Heart left ventricle (tissue), 13 donors: ENCODE results near the gene DPH5.

Experiments used
- POLR2A ChIP-seq, 2 donors: fragments of 450-650 bp; IDR thresholded peaks; one replicate each; pipeline ENCODE4 v1.6.1; 2017; ENCODE audit warnings: antibody characterized with exemption in 2 of 2, mild to moderate bottlenecking in 2 of 2, moderate library complexity in 2 of 2
- TF ChIP-seq, protein P1 (sequence below), 12 donors: fragments of 200-600 bp; sonication (generic) in 4 of 12; IDR thresholded peaks; one replicate each; pipeline versions ENCODE4 v1.5.0 to v1.8.0; 2018 to 2022; ENCODE audit warnings: antibody characterized with exemption in 12 of 12, mild to moderate bottlenecking in 5 of 12
- donor health status: ischemic (EF 13 %, LVEDD 7.1; RV severe dilation, severe dysfunction).
- donor health status: DM: no; HTN: yes; CAD: no.
- donor health status: DM: no; HTN: no; CAD: no.
- donor health status: ischemic (EF 25% LVEDD 6.9; RV normal size, moderate dysfunction).
- donor health status: ischemic (EF 25% LVEDD 5.7; RV mildly dilated, moderate dysfunction).
- donor health status: ischemic (EF 35%, LVEDD 5.7; RV mildly dilated, moderate dysfunction).
- donor health status: nonischemic (EF 11% LVEDD 7.7; RV severe dilation, severe dysfunction).
- donor health status: DM: yes; HTN: yes; CAD: no.
- donor health status: PGD.
- donor health status: ischemic (EF 29% LVEDD 5.4; RV normal size, mild dysfunction).
- donor health status: nonischemic (EF 23%, LVEDD 6.1; RV moderate dilation, normal function).

- TF ChIP-seq POLR2A (IDR thresholded peaks at IDR 0.05): no peak
- TF ChIP-seq, protein P1, sequence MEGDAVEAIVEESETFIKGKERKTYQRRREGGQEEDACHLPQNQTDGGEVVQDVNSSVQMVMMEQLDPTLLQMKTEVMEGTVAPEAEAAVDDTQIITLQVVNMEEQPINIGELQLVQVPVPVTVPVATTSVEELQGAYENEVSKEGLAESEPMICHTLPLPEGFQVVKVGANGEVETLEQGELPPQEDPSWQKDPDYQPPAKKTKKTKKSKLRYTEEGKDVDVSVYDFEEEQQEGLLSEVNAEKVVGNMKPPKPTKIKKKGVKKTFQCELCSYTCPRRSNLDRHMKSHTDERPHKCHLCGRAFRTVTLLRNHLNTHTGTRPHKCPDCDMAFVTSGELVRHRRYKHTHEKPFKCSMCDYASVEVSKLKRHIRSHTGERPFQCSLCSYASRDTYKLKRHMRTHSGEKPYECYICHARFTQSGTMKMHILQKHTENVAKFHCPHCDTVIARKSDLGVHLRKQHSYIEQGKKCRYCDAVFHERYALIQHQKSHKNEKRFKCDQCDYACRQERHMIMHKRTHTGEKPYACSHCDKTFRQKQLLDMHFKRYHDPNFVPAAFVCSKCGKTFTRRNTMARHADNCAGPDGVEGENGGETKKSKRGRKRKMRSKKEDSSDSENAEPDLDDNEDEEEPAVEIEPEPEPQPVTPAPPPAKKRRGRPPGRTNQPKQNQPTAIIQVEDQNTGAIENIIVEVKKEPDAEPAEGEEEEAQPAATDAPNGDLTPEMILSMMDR (IDR thresholded peaks at IDR 0.05): no peak
These were observed at the start of gene DPH5 for GRCh38 chr1:101025657-101026429.
